OCI-LY1 (cell line): Measurements from ENCODE around the gene ACKR2.

Experiments used
- H2AFZ ChIP-seq: fragments of 200-600 bp; sonication (generic), shearing (Covaris generic); 2 replicates; pipeline ENCODE4 v1.6.0; 2014; ENCODE audit warnings: antibody characterized with exemption, mild to moderate bottlenecking, low read length
- H3F3A ChIP-seq: fragments of 200-600 bp; sonication (generic), shearing (Covaris generic); 2 replicates; pipeline ENCODE4 v1.6.0; 2014; ENCODE audit warnings: mild to moderate bottlenecking, antibody characterized with exemption, low read length, moderate library complexity; ENCODE audit not compliant: insufficient read depth
- H3K27ac ChIP-seq: fragments of 200-600 bp; sonication (generic); 2 replicates; pipeline ENCODE4 v1.5.1; 2014; ENCODE audit warnings: low read length, mixed run types, mild to moderate bottlenecking, low read depth; ENCODE audit not compliant: poor library complexity, severe bottlenecking
- H3K27me3 ChIP-seq: fragments of 200-600 bp; sonication (generic); 2 replicates; pipeline ENCODE4 v1.6.0; 2014; ENCODE audit warnings: antibody characterized with exemption, mild to moderate bottlenecking, low read length, moderate library complexity; ENCODE audit not compliant: insufficient read depth
- H3K36me3 ChIP-seq: fragments of 200-600 bp; sonication (generic); 2 replicates; pipeline ENCODE4 v1.6.1; 2014; ENCODE audit warnings: mild to moderate bottlenecking, antibody characterized with exemption, low read length, moderate library complexity, mixed read lengths; ENCODE audit not compliant: insufficient read depth
- H3K4me1 ChIP-seq: fragments of 200-600 bp; sonication (generic); 2 replicates; pipeline ENCODE4 v1.5.1; 2014; ENCODE audit warnings: mild to moderate bottlenecking, low read length, moderate library complexity; ENCODE audit not compliant: insufficient read depth, severe bottlenecking
- H3K4me2 ChIP-seq: fragments of 200-600 bp; sonication (generic), shearing (Covaris generic); 2 replicates; pipeline ENCODE4 v1.6.1; 2014; ENCODE audit warnings: low read length
- H3K4me3 ChIP-seq: fragments of 200-600 bp; sonication (generic); 2 replicates; pipeline ENCODE4 v1.5.1; 2014; ENCODE audit warnings: low read length, low read depth, mild to moderate bottlenecking, mixed read lengths; ENCODE audit not compliant: poor library complexity, severe bottlenecking
- H3K79me2 ChIP-seq: fragments of 200-600 bp; shearing (Covaris generic); 2 replicates; pipeline ENCODE4 v1.6.1; 2016; ENCODE audit warnings: mixed run types, low read length, mixed read lengths; ENCODE audit not compliant: insufficient read depth
- H3K9ac ChIP-seq: fragments of 200-600 bp; sonication (generic), shearing (Covaris generic); 2 replicates; pipeline ENCODE4 v1.6.1; 2014; ENCODE audit warnings: mild to moderate bottlenecking, low read length, mixed read lengths
- H3K9me2 ChIP-seq: fragments of 200-600 bp; sonication (generic), shearing (Covaris generic); 2 replicates; pipeline ENCODE4 v1.6.1; 2014; ENCODE audit warnings: low read depth, mild to moderate bottlenecking, low read length, mixed read lengths
- H3K9me3 ChIP-seq: fragments of 200-600 bp; shearing (Covaris generic); 2 replicates; pipeline ENCODE4 v1.6.1; 2014; ENCODE audit warnings: low read length, mixed read lengths
- H4K20me1 ChIP-seq: fragments of 200-600 bp; sonication (generic), shearing (Covaris generic); 2 replicates; pipeline ENCODE4 v1.6.0; 2016; ENCODE audit warnings: mild to moderate bottlenecking, low read length; ENCODE audit not compliant: insufficient read depth
- EZH2 ChIP-seq: fragments of 200-600 bp; sonication (generic), shearing (Covaris generic); IDR thresholded peaks from 2 replicates; pipeline ENCODE4 v1.8.0; 2017; ENCODE audit warnings: borderline replicate concordance, mixed run types, mild to moderate bottlenecking, antibody characterized with exemption, low read length, moderate library complexity, mixed read lengths
- TF ChIP-seq, protein P1 (sequence below): fragments of 200-600 bp; sonication (generic), shearing (Covaris generic); IDR thresholded peaks from 2 replicates; pipeline ENCODE4 v1.5.1; 2017; ENCODE audit warnings: mild to moderate bottlenecking, antibody characterized with exemption, low read length, moderate library complexity, mixed read lengths

Gene ACKR2, protein sequence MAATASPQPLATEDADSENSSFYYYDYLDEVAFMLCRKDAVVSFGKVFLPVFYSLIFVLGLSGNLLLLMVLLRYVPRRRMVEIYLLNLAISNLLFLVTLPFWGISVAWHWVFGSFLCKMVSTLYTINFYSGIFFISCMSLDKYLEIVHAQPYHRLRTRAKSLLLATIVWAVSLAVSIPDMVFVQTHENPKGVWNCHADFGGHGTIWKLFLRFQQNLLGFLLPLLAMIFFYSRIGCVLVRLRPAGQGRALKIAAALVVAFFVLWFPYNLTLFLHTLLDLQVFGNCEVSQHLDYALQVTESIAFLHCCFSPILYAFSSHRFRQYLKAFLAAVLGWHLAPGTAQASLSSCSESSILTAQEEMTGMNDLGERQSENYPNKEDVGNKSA

DNA sequence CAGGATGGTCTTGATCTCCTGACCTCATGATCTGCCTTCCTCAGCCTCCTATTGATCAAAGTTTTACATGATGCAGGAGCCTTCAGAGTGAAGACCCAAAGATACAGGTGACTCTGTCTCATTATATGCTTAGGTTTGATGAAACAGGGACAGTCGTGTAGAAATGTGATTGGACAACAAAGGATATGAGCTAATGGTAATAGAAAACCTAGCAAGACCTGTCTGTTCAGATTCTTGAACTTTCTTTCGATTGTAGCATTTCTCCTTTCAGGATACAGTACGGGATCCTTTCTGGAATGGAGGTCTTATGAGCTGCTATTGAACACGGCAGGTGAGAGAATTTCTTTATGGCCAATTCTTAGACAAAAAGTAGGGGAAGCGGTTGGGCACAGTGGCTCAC is at the start of gene ACKR2:
Gene ACKR2, plus strand, starts transcription at position 244 of the 400 bp plus-strand sequence. CDS start 55,058 bp downstream, outside the sequence.
- no peaks in the 10 kb centered on the region for H4K20me1 ChIP-seq
- no peaks in the 10 kb centered on the region for H3F3A ChIP-seq
- no peak within 1 kb of the TSS for H2AFZ ChIP-seq
- H3K9ac ChIP-seq = no peak within 1 kb of the TSS
- no peaks in the 10 kb centered on the region for H3K9me3 ChIP-seq
- no peak within 1 kb of the TSS for H3K27ac ChIP-seq
- no peaks in the 10 kb centered on the region for H3K79me2 ChIP-seq
- no peaks in the 10 kb centered on the region for H3K9me2 ChIP-seq
- TF ChIP-seq, protein P1, sequence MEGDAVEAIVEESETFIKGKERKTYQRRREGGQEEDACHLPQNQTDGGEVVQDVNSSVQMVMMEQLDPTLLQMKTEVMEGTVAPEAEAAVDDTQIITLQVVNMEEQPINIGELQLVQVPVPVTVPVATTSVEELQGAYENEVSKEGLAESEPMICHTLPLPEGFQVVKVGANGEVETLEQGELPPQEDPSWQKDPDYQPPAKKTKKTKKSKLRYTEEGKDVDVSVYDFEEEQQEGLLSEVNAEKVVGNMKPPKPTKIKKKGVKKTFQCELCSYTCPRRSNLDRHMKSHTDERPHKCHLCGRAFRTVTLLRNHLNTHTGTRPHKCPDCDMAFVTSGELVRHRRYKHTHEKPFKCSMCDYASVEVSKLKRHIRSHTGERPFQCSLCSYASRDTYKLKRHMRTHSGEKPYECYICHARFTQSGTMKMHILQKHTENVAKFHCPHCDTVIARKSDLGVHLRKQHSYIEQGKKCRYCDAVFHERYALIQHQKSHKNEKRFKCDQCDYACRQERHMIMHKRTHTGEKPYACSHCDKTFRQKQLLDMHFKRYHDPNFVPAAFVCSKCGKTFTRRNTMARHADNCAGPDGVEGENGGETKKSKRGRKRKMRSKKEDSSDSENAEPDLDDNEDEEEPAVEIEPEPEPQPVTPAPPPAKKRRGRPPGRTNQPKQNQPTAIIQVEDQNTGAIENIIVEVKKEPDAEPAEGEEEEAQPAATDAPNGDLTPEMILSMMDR = no peak
- TF ChIP-seq EZH2 = no peak
- no peaks in the 10 kb centered on the region for H3K36me3 ChIP-seq
- H3K4me1 ChIP-seq = peaks cover 6% of the 10 kb centered on the region
- H3K4me2 ChIP-seq = no peak within 1 kb of the TSS
- H3K4me3 ChIP-seq = no peak within 1 kb of the TSS
- no peaks in the 10 kb centered on the region for H3K27me3 ChIP-seq

DNA sequence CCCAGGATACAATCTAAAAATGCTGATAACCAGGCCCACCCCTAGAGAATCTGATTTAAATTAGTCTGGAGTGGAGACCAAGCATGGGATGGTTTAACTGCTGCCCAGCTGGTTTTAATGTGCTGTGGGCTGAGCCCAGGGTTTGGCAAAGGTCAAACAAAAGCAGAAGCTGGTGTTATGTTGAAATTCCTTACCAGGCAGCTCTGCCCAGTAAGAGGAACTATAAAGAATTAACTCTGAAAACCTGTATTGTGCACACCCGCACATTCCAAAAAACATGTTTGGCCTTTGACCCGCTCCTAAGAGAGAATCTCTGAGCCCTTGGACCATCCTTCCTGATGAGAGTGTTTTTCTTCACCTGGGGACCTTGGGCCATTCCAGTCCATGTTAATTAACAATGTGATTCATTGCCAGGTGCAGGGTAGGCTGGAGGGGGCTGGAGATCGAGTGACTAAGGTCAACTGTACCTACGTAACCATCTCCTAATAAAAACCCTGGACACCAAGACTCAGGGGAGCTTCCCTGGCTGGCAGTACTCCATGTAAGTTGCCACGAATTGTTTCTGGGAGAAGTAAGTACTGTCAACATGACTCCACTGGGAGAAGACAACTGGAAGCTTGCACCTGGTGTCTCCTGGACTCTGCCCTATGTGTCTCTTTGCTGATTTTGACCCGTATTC is 47.1 kb upstream of the ACKR2 start:
- no peaks in the 10 kb centered on the region for H4K20me1 ChIP-seq
- no peaks in the 10 kb centered on the region for H3K9me3 ChIP-seq
- TF ChIP-seq, protein P1 = no peak
- no peak for TF ChIP-seq EZH2
- H3K27me3 ChIP-seq = peaks cover 4% of the 10 kb centered on the region; the same call in 1 of the 2 replicates
- H3K9ac ChIP-seq = no peak overlapping the region
- no peaks in the 10 kb centered on the region for H3K79me2 ChIP-seq
- no peaks in the 10 kb centered on the region for H3F3A ChIP-seq
- no peak overlapping the region for H3K4me2 ChIP-seq
- no peaks in the 10 kb centered on the region for H3K36me3 ChIP-seq
- no peak overlapping the region for H3K4me3 ChIP-seq
- no peak overlapping the region for H2AFZ ChIP-seq
- no peaks in the 10 kb centered on the region for H3K9me2 ChIP-seq
- no peaks in the 10 kb centered on the region for H3K4me1 ChIP-seq
- no peak overlapping the region for H3K27ac ChIP-seq

DNA sequence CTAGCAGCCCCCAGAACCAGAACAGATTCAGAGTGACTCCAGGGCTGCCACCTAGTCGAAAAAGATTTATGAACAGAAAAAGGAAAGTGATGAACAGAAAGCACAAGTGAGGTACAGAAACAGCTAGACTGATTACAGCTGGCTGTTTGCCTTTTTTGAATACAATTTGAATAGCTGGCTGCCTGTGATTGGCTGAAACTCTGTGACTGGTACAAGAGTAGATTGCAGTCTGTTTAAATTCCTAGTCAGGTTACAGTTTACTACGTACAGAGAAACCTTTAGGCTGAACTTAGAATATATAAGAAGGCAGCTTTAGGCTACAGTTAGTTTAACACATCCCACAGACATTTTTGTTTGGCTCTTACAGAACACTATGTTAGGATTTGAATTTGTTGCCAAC is 46.2 kb upstream of the ACKR2 start:
- H2AFZ ChIP-seq = no peak overlapping the region
- H3K4me1 ChIP-seq = no peaks in the 10 kb centered on the region
- no peak overlapping the region for H3K4me2 ChIP-seq
- H3K9ac ChIP-seq = no peak overlapping the region
- H3K79me2 ChIP-seq = no peaks in the 10 kb centered on the region
- TF ChIP-seq, protein P1 = no peak
- TF ChIP-seq EZH2 = no peak
- no peak overlapping the region for H3K27ac ChIP-seq
- H3K9me2 ChIP-seq = no peaks in the 10 kb centered on the region
- H3K27me3 ChIP-seq = peaks cover 4% of the 10 kb centered on the region; the same call in 1 of the 2 replicates
- H3F3A ChIP-seq = no peaks in the 10 kb centered on the region
- H4K20me1 ChIP-seq = no peaks in the 10 kb centered on the region
- no peak overlapping the region for H3K4me3 ChIP-seq
- H3K9me3 ChIP-seq = no peaks in the 10 kb centered on the region
- no peaks in the 10 kb centered on the region for H3K36me3 ChIP-seq
